ENCODE data around the gene SLIT3.

Gene SLIT3

GRCh38 chr5:169104937-169105494 is 195.9 kb downstream of the SLIT3 start:
- no peak for DNase-seq (ENCODE audit: low spot score)

DNA sequence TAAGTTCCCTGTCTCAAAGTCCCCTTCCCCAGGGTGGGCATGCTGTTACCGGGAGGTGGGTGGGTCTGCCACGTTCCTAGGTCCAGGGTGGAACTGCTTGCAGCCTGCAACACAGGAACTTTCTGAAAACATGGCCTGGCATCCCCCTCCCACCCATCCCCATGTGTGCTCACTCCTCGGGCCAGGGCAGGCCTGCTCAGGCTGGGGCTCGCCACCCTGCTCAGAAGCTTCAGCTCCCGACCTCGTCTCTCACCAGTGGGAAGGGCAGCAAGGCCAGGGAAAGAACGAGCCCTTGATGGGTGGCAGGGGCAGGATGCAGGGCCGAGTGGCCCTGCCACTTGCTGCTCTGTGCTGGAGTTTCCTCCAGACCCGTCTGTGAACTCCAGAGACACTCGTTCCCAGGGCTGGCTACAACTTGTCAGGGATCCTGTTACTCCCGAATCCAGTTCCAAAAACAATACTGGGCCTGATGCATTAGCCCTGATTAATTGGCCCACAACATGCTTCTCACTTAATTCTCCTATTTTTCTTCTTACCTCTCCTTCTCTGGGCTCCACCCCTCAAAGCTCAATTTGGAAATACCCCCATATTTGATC is 197.3 kb downstream of the SLIT3 start:
- no peak for DNase-seq (ENCODE audit: low spot score)

GRCh38 chr5:169101966-169102365 is 199.0 kb downstream of the SLIT3 start:
- no peak for DNase-seq (ENCODE audit: low spot score)

GRCh38 chr5:169100735-169101075 is 200.2 kb downstream of the SLIT3 start:
- no peak for DNase-seq (ENCODE audit: low spot score)

DNA sequence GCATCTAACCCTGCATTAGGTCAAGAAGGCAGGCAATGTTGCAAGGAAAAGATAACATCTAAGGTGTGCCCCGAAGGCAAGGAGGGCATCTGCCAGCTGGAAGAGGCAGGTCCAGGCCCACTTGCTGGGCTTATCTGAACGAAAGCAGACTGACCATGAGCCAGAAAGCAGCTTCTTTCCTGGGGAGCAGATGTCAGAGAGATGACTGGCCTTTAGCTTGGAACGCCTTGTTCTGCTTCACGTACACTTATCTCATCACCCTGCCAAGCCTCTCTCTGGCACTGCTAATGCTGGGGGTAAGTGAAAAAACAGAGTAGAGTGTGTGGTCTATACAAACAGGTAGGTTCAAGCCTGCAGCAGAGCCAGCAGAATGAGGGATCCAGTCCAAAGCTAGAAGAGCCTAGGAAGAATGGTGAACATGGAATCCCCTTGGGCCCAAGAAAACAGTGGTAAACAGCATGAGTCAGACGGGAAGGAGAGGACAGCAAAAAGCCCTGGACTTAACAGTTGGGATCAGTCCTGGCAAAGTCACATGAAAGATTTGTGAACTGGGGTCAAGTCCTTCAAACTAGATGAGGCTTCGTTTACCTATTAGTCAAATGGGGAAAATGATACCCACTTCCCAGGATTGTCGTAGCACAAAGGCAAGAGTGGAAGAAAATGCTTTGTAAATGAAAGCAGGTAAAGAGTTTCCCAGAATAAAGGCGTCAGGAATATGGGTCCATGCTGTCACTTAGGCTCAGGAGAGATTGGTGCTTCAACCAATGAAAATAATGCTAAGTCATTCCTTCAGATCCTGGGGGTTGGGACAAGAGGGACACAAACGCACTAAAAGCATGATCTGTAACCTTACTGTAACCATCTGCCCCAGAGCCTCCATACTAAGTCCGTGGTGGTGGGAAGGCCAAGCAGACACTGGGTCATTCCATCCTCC is 200.9 kb downstream of the SLIT3 start:
- DNase-seq (ENCODE audit: low spot score): no peak

DNA sequence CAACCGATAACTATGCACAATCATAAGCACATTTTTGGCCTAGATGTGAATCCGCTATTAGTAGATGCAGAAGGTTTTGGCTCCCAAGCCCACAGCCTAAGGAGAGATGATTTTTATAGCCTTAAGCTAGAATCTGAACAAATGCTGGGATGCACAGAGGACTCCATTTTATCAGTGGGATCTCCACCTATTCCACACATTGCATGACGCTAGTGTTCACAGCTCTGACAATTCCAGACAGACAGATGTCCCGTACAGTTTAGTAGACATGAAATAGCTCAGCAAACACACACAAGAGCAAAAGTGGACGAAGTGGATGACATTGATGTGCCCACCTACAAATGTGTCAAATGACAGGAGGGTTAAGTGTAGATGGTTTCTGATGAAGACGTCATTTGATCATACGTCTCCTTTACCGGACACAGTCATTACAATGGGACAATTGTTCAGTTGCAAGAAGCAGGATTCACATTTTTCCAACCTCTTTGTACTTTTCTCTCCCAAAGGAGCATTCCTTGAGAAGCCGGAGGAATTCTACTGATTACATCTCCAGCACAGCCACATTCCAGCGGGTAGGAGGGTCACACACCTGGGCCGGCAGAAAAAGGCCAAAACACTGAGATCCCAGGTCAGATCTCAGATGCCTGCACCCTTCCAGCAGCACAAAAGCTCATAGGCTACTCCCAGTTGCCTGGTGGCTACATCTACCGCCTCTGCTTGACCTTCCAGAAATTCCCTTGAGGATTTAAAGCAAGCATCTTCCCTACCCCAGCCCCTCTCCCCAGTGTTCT is 202.4 kb downstream of the SLIT3 start:
- no peak for DNase-seq (ENCODE audit: low spot score)

GRCh38 chr5:169097374-169098326 is 203.3 kb downstream of the SLIT3 start:
- no peak for DNase-seq (ENCODE audit: low spot score)

DNA sequence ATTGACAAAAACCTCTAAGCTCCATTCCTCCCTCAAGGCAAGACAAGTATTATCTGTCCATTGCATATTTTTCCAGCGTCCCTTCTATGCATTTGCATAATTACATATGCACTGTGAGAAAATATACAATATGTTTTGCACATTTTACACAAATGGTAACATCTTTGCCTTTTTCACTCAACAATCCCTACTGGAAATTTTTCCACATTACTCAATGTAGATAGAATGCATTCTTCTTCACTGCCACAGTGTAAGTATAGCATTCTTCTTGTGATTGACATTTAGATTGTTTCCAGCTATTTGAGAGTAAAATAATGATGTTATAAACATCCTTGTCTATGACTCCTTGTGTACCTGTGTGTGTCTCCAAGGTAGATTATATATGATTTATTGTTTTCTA is 205.0 kb downstream of the SLIT3 start:
- DNase-seq (ENCODE audit: low spot score): no peak

DNA sequence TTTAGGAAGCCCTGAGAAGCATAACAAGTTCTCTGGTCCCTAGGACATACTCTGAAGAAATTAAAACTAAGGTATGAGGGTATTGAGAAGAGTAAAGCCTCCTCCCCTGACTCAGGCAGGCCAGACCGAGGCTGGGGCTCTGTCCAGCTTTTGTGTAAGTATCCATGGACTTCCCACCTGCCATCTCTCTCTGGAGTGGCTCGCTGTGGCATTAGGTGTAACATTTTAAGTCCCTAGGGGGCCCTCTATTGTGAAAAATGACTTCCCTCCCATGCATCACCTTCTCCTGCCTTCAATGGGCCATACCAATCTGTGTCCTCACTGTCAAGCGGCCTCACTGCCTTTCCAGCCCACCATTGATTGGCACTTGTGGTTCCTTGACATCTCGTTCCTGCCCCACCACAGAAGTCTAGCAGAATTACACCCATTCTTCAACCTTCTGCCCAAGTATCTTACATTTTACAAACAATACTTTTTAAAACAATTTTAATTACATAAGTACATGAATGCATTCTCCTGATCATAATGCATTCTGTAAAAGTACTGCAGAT is 205.5 kb downstream of the SLIT3 start:
- DNase-seq (ENCODE audit: low spot score): no peak

DNA sequence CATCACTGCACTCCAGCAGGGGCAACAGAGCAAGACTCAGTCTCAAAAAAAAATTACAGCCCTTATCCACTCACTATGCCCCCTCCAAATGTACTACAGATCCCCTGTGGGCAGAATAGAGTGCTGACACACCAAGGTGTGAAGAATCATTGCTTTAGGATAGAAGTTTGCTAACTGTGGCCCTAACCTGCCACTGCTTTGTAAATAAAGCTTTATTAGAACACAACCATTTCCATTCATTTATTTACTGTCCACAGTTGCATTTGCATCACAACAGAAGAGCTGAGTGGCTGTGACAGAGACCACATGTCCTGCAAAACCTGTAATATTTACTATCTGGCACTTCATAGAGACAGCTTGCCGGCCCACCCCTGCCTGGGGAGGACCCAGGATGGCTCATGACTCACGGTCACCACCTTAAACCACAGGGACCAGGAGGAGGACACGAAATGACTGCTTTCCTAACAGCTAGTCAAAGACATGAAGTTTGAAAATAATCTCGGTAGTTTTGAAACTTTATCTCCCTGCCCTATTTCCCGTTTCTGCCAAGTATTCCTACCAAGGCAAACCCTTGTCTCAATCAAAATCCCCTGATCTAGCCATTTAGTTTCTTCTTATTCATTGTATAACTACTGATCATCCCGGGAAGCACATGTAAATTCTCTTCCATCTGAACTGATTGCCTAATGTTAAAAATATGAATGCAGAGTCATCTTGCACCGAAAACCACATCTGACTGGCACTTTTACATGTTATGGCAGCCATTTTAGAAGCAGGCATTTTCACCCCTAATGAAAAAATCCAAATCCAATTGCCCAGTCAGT is 206.1 kb downstream of the SLIT3 start:
- DNase-seq (ENCODE audit: low spot score): no peak

DNA sequence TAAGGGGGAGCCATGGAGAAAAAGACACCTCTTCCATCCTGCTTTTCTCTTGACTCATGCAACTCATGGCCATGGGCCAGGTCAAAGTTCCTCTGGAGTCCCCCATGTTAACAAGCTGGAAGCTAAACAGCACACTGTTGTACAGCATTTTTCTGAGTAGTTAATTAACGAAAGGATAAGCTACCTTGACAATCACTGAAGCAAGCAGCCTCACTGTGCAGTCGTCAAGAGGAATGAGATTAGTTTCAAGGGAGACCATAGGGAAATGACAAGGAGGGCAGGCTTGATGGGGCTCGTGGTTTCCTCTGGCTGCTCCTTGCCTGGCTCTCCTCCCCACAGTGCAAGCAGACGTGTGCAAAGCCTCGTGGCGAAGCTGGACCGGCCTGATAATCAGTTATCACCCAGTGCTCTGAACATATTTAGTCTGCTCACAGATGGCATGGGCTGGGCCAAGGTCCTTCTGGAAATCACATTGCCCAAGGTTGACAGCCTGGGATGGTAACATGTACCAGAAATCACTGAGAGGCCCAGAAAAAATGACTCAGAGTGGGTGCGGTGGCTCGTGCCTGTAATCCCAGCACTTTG is 209.5 kb downstream of the SLIT3 start:
- DNase-seq (ENCODE audit: low spot score): no peak

GRCh38 chr5:169089343-169089742 is 211.6 kb downstream of the SLIT3 start:
- no peak for DNase-seq (ENCODE audit: low spot score)

DNA sequence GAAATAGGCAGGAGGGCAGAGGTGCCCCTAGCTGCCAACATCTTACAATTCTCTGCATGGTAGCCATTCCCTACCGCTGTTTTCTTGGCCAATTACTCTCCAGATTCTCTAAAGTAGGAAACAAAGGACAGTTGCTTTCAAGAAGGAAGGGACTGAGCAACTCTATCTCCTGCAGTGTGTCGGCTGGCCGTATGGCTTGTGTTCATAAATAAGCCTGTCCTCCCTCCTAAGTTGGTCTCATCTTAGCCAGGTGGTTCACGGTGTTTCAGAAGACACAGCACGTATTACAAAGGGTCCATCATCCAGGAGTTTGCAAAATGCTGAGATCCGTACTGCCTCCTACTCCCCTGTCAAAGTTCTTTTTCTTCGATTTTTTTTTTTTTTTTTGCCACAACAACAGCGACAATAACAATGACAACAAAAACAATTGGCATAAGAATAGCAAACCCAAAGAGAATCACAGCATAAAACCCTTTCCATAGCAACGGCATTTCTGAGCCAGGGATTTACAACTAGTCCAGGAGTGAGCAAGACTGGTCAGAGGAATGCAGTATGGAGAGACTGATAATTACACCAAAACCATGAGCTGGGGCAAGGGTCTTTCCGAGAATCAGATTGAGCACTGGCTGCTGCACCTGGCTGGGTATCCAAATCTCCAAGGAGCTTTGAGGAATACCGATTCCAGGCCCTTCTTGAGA is 212.8 kb downstream of the SLIT3 start:
- DNase-seq (ENCODE audit: low spot score): no peak

DNA sequence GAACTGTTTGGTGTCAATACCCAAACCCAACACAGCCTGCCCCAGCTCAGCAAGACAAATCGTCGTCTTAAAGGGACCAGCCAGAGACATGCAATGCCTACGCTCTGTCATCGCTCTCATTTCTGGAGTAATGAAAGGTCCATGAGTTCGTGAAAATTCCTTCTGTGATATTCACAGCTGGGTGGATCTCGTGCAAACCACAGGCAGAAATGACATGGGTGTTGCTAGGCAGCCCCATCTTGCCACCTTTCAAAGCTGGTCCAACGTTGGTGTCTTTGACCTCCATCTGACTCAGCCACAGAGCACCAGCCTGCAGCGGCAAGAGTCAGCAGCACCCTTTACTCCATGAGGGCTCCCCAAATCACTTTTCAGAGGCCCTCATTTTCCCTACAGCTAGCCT is 215.3 kb downstream of the SLIT3 start:
- DNase-seq (ENCODE audit: low spot score): no peak

DNA sequence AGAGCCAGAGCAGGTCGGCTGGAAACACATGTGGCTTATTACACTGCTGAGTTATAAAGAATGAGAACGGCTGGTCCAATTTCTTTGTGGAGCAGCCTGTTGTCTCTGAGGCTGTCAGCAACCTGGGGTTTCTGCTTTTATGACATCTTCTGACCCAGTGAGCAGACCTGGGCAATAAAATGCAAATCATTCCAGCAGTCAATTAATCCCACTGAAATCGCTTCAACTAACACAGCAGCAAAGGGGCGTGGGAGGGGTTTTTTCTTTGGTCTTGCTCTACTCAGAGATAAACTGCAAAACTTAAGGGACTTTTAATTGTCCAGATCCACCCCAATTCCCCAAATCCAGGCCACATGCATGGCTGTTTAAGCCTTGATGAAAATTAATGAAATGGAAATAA is 215.7 kb downstream of the SLIT3 start:
- DNase-seq (ENCODE audit: low spot score): no peak

DNA sequence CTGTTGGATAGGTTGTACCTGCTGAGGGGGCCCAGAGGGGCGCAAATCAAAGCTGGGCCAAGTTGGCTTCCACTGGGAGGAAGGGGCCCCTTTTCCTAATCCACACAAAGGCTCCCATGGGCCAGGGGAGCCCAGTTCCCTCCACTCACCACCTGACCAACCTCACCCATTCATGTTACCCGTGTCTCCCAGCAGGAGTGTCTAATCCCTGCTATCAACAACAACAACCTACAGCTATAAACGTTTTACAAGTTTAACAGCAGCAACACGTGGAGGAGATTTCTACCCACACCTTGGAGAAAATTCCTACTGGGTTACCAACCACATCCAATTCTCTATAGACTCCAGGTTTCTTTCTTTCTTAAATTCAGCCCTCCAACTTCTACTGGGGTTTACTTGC is 216.2 kb downstream of the SLIT3 start:
- DNase-seq (ENCODE audit: low spot score): no peak

- DNase-seq (ENCODE audit: low spot score): no peak
These were observed 217.4 kb downstream of the SLIT3 start for GRCh38 chr5:169083394-169084018.

DNA sequence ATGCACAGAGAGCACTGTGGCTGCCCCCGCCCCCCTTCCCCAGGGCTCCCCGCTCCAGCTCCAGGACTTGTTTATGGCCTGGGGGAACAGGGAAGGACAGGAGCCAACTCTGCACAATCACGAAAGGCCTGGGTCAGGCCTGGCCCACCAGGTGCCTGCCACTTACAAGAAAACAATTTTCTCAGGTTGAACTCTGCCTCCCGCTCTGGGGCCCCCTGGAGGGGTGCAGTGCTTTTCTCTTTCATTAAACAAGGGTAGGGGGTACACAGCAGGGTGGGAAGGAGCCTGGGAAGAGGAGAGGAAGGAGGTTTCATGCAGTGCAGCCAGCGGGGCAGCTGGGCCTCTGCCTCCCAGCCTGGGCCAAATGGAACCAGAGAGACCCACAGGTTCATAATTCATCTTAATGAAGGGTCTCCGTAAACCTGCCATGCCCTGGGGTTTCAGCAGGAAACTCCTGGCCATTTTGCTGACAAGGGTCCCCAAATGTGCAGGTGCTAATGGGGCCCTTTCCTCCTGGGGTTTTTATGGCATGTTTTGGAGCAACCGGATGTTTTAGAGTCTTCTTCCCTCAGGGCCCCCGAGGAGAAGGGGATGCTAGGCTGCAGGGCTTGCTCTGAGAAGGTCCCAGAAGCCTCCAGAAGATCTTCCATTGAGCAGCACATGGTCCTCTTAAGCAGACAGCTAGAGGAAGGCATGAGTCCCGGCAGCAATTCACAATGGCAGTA is 219.8 kb downstream of the SLIT3 start:
- no peak for DNase-seq (ENCODE audit: low spot score)

Measured in pons (tissue), 1 donor.